Prostate gland (tissue), 2 donors: Measurements from ENCODE around the gene LSM4.

Experiments
- POLR2A ChIP-seq: fragments of 450-650 bp; IDR thresholded peaks from one replicate; pipeline ENCODE4 v1.6.1; 2016; ENCODE audit warnings: antibody characterized with exemption, mild to moderate bottlenecking
- POLR2AphosphoS5 ChIP-seq: sonication (generic); formaldehyde crosslinking; IDR thresholded peaks from one replicate; pipeline ENCODE4 v1.6.1; 2017; ENCODE audit warnings: antibody characterized with exemption
- TF ChIP-seq, protein P1 (sequence below), 4 experiments: fragments of 200-600 bp in 2 of 4; fragments of 450-650 bp in 2 of 4; sonication (generic) in 2 of 4; IDR thresholded peaks; 1 replicate in 3 of 4; 2 replicates in 1 of 4; pipeline ENCODE4 v1.5.1; 2016 to 2019; ENCODE audit warnings: antibody characterized with exemption in 4 of 4, mild to moderate bottlenecking in 2 of 4, moderate library complexity in 2 of 4

GRCh38 chr19:18368504-18369222 is 45.8 kb upstream of the LSM4 start:
- TF ChIP-seq, protein P1, sequence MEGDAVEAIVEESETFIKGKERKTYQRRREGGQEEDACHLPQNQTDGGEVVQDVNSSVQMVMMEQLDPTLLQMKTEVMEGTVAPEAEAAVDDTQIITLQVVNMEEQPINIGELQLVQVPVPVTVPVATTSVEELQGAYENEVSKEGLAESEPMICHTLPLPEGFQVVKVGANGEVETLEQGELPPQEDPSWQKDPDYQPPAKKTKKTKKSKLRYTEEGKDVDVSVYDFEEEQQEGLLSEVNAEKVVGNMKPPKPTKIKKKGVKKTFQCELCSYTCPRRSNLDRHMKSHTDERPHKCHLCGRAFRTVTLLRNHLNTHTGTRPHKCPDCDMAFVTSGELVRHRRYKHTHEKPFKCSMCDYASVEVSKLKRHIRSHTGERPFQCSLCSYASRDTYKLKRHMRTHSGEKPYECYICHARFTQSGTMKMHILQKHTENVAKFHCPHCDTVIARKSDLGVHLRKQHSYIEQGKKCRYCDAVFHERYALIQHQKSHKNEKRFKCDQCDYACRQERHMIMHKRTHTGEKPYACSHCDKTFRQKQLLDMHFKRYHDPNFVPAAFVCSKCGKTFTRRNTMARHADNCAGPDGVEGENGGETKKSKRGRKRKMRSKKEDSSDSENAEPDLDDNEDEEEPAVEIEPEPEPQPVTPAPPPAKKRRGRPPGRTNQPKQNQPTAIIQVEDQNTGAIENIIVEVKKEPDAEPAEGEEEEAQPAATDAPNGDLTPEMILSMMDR (IDR thresholded peaks at IDR 0.05), result no peak
- no peak for TF ChIP-seq POLR2A
- TF ChIP-seq POLR2AphosphoS5, result no peak
